OCI-LY1 (cell line): ENCODE results near the gene ATXN1.

Source experiments
- H2AFZ ChIP-seq: fragments of 200-600 bp; sonication (generic), shearing (Covaris generic); 2 replicates; pipeline ENCODE4 v1.6.0; 2014; ENCODE audit warnings: antibody characterized with exemption, mild to moderate bottlenecking, low read length
- H3F3A ChIP-seq: fragments of 200-600 bp; sonication (generic), shearing (Covaris generic); 2 replicates; pipeline ENCODE4 v1.6.0; 2014; ENCODE audit warnings: mild to moderate bottlenecking, antibody characterized with exemption, low read length, moderate library complexity; ENCODE audit not compliant: insufficient read depth
- H3K27ac ChIP-seq: fragments of 200-600 bp; sonication (generic); 2 replicates; pipeline ENCODE4 v1.5.1; 2014; ENCODE audit warnings: low read length, mixed run types, mild to moderate bottlenecking, low read depth; ENCODE audit not compliant: poor library complexity, severe bottlenecking
- H3K27me3 ChIP-seq: fragments of 200-600 bp; sonication (generic); 2 replicates; pipeline ENCODE4 v1.6.0; 2014; ENCODE audit warnings: antibody characterized with exemption, mild to moderate bottlenecking, low read length, moderate library complexity; ENCODE audit not compliant: insufficient read depth
- H3K36me3 ChIP-seq: fragments of 200-600 bp; sonication (generic); 2 replicates; pipeline ENCODE4 v1.6.1; 2014; ENCODE audit warnings: mild to moderate bottlenecking, antibody characterized with exemption, low read length, moderate library complexity, mixed read lengths; ENCODE audit not compliant: insufficient read depth
- H3K4me1 ChIP-seq: fragments of 200-600 bp; sonication (generic); 2 replicates; pipeline ENCODE4 v1.5.1; 2014; ENCODE audit warnings: mild to moderate bottlenecking, low read length, moderate library complexity; ENCODE audit not compliant: insufficient read depth, severe bottlenecking
- H3K4me2 ChIP-seq: fragments of 200-600 bp; sonication (generic), shearing (Covaris generic); 2 replicates; pipeline ENCODE4 v1.6.1; 2014; ENCODE audit warnings: low read length
- H3K4me3 ChIP-seq: fragments of 200-600 bp; sonication (generic); 2 replicates; pipeline ENCODE4 v1.5.1; 2014; ENCODE audit warnings: low read length, low read depth, mild to moderate bottlenecking, mixed read lengths; ENCODE audit not compliant: poor library complexity, severe bottlenecking
- H3K79me2 ChIP-seq: fragments of 200-600 bp; shearing (Covaris generic); 2 replicates; pipeline ENCODE4 v1.6.1; 2016; ENCODE audit warnings: mixed run types, low read length, mixed read lengths; ENCODE audit not compliant: insufficient read depth
- H3K9ac ChIP-seq: fragments of 200-600 bp; sonication (generic), shearing (Covaris generic); 2 replicates; pipeline ENCODE4 v1.6.1; 2014; ENCODE audit warnings: mild to moderate bottlenecking, low read length, mixed read lengths
- H3K9me2 ChIP-seq: fragments of 200-600 bp; sonication (generic), shearing (Covaris generic); 2 replicates; pipeline ENCODE4 v1.6.1; 2014; ENCODE audit warnings: low read depth, mild to moderate bottlenecking, low read length, mixed read lengths
- H3K9me3 ChIP-seq: fragments of 200-600 bp; shearing (Covaris generic); 2 replicates; pipeline ENCODE4 v1.6.1; 2014; ENCODE audit warnings: low read length, mixed read lengths
- H4K20me1 ChIP-seq: fragments of 200-600 bp; sonication (generic), shearing (Covaris generic); 2 replicates; pipeline ENCODE4 v1.6.0; 2016; ENCODE audit warnings: mild to moderate bottlenecking, low read length; ENCODE audit not compliant: insufficient read depth
- CTCF ChIP-seq: fragments of 200-600 bp; sonication (generic), shearing (Covaris generic); IDR thresholded peaks from 2 replicates; pipeline ENCODE4 v1.5.1; 2017; ENCODE audit warnings: mild to moderate bottlenecking, antibody characterized with exemption, low read length, moderate library complexity, mixed read lengths
- EZH2 ChIP-seq: fragments of 200-600 bp; sonication (generic), shearing (Covaris generic); IDR thresholded peaks from 2 replicates; pipeline ENCODE4 v1.8.0; 2017; ENCODE audit warnings: borderline replicate concordance, mixed run types, mild to moderate bottlenecking, antibody characterized with exemption, low read length, moderate library complexity, mixed read lengths

ATXN1 gene

DNA sequence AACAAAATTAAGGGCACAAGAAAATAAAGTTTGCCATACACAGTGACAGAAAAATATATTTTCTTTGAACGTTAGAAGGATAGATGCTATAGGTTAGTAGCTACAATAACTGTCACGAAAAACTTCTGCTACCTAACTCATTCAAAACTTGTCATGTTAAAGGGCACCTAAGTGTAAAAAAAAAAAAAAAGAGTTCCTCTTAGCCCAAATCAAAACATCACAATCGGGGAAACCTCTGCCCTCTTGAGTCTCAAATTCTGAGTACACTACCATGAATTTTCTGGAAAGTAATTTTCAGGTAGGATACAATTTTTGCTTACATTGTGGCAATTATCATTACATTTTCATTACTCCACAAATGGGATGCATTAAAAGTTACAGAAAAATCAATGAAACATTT is 5.7 kb downstream of the ATXN1 start:
- H3K36me3 ChIP-seq, result no peaks in the 10 kb centered on the region
- no peak overlapping the region for H3K4me2 ChIP-seq
- H3K4me3 ChIP-seq, result no peak overlapping the region
- H3K9ac ChIP-seq, result no peak overlapping the region
- no peaks in the 10 kb centered on the region for H3K9me3 ChIP-seq
- no peaks in the 10 kb centered on the region for H3F3A ChIP-seq
- no peaks in the 10 kb centered on the region for H4K20me1 ChIP-seq
- no peak overlapping the region for H3K27ac ChIP-seq
- no peak for TF ChIP-seq EZH2
- no peaks in the 10 kb centered on the region; the same call in 1 of the 2 replicates for H3K27me3 ChIP-seq
- H3K4me1 ChIP-seq, result peaks cover 6% of the 10 kb centered on the region
- no peaks in the 10 kb centered on the region for H3K9me2 ChIP-seq
- no peak overlapping the region for H2AFZ ChIP-seq
- H3K79me2 ChIP-seq, result no peaks in the 10 kb centered on the region

- H3K4me1 ChIP-seq, result peaks cover 4% of the 10 kb centered on the region
- H3K27ac ChIP-seq, result no peak overlapping the region
- H3K27me3 ChIP-seq, result no peaks in the 10 kb centered on the region; the same call in 1 of the 2 replicates
- no peak overlapping the region for H3K4me3 ChIP-seq
- no peaks in the 10 kb centered on the region for H3K79me2 ChIP-seq
- no peaks in the 10 kb centered on the region for H4K20me1 ChIP-seq
- H2AFZ ChIP-seq, result no peak overlapping the region
- H3K9me2 ChIP-seq, result no peaks in the 10 kb centered on the region
- TF ChIP-seq EZH2 (no peak), CTCF (no peak)
- H3K4me2 ChIP-seq, result no peak overlapping the region
- H3K9ac ChIP-seq, result no peak overlapping the region
- no peaks in the 10 kb centered on the region for H3F3A ChIP-seq
- H3K36me3 ChIP-seq, result no peaks in the 10 kb centered on the region
- no peaks in the 10 kb centered on the region for H3K9me3 ChIP-seq
Observed at GRCh38 chr6:16754876-16755275, 6.4 kb downstream of the ATXN1 start.

DNA sequence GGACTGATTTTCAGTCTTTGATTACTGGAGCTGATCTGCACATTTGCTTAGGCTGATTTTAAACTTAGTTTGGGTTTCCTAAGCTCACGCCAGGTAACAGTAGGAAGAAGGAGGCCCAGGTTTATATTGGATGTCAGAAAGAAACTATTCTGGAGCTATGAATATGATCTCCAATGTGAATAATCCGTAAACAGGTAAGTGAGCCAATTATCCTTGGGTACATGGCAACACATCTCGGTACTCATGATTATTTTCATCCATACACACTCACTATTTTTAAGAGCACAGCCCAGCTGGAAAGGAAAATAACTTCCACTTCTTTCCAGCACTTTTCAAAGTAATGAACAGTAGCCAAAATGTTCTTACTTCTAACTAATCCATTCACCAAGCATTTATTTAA is 7.0 kb downstream of the ATXN1 start:
- H3K9ac ChIP-seq, result no peak overlapping the region
- H3K9me3 ChIP-seq, result no peaks in the 10 kb centered on the region
- H3K27ac ChIP-seq, result no peak overlapping the region
- no peaks in the 10 kb centered on the region for H3K36me3 ChIP-seq
- no peak overlapping the region for H3K4me2 ChIP-seq
- no peaks in the 10 kb centered on the region for H4K20me1 ChIP-seq
- H3K4me1 ChIP-seq, result no peaks in the 10 kb centered on the region
- TF ChIP-seq EZH2 (no peak), CTCF (no peak)
- H2AFZ ChIP-seq, result no peak overlapping the region
- H3F3A ChIP-seq, result no peaks in the 10 kb centered on the region
- no peaks in the 10 kb centered on the region; the same call in 1 of the 2 replicates for H3K27me3 ChIP-seq
- H3K9me2 ChIP-seq, result no peaks in the 10 kb centered on the region
- H3K4me3 ChIP-seq, result no peak overlapping the region
- no peaks in the 10 kb centered on the region for H3K79me2 ChIP-seq

DNA sequence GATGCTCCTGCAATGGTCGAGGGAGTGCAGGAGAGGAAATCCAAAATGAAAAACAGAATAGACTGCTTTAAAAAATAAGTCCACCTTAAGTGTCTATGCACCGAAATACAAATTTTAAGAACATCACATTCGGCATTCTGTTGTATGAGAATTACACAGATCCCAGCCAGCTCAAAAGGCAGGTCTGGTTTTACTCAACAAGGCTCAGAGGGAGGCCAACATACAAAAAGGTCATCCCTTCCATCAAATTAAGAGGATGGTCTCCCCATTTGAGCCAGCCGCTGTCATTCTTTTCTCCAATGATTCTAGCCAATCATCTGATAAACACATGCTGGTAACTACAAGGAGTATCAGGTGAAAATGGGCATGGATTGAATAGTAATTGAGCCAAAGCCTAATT is 7.9 kb downstream of the ATXN1 start:
- Histone ChIP-seq H3K9ac (no peak overlapping the region), H3K9me2 (no peaks in the 10 kb centered on the region), H3K4me3 (no peak overlapping the region), H3K27me3 (no peaks in the 10 kb centered on the region), H4K20me1 (no peaks in the 10 kb centered on the region), H3K79me2 (no peaks in the 10 kb centered on the region), H3K4me1 (no peaks in the 10 kb centered on the region), H3F3A (no peaks in the 10 kb centered on the region), H2AFZ (no peak overlapping the region), H3K9me3 (no peaks in the 10 kb centered on the region), H3K27ac (no peak overlapping the region), H3K4me2 (no peak overlapping the region), H3K36me3 (no peaks in the 10 kb centered on the region)
- TF ChIP-seq EZH2 (no peak), CTCF (no peak)
